Cardiac muscle cell (in vitro differentiated cells and primary cell): ENCODE data around the gene OAT. TPM values are rescaled to one million over a fixed set of nuclear protein-coding genes. Genes with fewer than 3 reads are reported as not detected.

Experiments used
- DNase-seq, 2 donors: peaks; one replicate each; pipeline versions ENCODE4 v3.0.0 to v3.0.0-alpha.2; 2010 to 2017; ENCODE audit warnings: low read depth in 1 of 2, low spot score in 1 of 2
- H3K27ac ChIP-seq: fragments of 200-600 bp; sonication (generic); 2 replicates; pipeline ENCODE4 v1.5.1; 2016
- H3K27me3 ChIP-seq: fragments of 200-600 bp; sonication (generic); 2 replicates; pipeline ENCODE4 v1.6.0; 2016; ENCODE audit warnings: control low read depth
- H3K36me3 ChIP-seq: fragments of 200-600 bp; sonication (generic); 2 replicates; pipeline ENCODE4 v1.5.1; 2016; ENCODE audit warnings: control low read depth
- H3K4me1 ChIP-seq: fragments of 200-600 bp; sonication (generic); 2 replicates; pipeline ENCODE4 v1.8.1; 2017; ENCODE audit warnings: low read depth, mild to moderate bottlenecking, mixed run types
- H3K4me3 ChIP-seq: fragments of 200-600 bp; sonication (generic); 2 replicates; pipeline ENCODE4 v1.5.1; 2016; ENCODE audit warnings: mild to moderate bottlenecking
- H3K9me3 ChIP-seq: fragments of 200-600 bp; sonication (generic); 2 replicates; pipeline ENCODE4 v1.5.1; 2017; ENCODE audit warnings: low read depth, mild to moderate bottlenecking, control low read depth
- polyA plus RNA-seq: library from polyadenylated mRNA; unstranded; fragments of >200 nt; fragmentation: Nextera tagmentation; extraction: Ambion mirVana; gene quantifications from 2 replicates; pipeline ENCODE4 v1.2.1, GENCODE V29; 2016
- total RNA-seq: library from RNA; depleted of rRNA; stranded (reverse); fragments of >200 nt; gene quantifications from 2 replicates; pipeline ENCODE4 v1.2.3, GENCODE V29; 2016
- TF ChIP-seq, protein P1 (sequence below): IDR thresholded peaks from 2 replicates; pipeline ENCODE4 v1.5.1; 2012; ENCODE audit warnings: low read depth, mild to moderate bottlenecking, low read length

The OAT gene
- total RNA-seq (22.2 and 30.8 TPM in 2 replicates), polyA plus RNA-seq (46.7 and 80.4 TPM in 2 replicates)

DNA sequence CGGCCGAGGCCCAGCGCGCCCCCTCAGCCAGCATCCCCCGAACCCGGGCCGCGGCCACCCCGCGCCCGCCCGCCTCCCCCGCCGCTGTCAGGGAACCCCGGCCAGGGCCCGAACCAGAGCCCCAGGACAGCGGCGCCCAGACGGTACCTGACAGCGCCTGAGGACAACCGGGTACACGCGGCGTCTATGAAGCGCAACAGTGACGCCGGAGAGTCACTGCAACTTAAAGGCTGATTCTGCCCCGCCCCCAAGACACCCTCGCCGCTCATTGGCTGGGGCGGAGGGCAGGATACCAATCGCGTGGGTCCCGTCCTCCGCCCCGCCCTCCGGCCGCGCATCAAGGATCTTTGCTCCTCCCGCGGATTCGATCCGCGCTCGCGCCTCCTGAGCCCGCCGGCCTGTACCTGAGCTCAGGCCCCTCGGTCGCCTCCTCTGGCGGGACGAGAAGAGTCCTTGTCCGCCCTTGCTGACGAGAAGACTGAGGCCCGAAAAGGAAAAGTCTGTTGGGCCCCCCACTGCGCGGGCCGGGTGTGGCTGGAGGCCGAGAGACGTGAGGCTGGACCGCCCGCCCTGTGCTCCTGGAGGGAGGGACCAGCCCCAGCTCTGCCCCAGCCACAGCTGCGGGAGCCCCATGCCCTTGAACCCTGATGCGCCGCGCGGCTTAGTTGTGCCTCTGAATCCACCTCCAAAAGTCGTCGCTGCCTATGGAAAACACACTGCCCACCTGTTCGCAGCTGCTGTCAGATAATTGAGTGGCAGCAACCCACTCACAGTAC lies at the start of gene OAT:
Gene OAT (minus strand): TSS at position 198 of the 776 bp plus-strand sequence. CDS start 6,752 bp downstream, outside the sequence.
- Histone ChIP-seq H3K27me3 (peaks cover 20% of the 10 kb centered on the region), H3K36me3 (no peaks in the 10 kb centered on the region), H3K9me3 (no peaks in the 10 kb centered on the region), H3K4me3 (peak within 1 kb of the TSS; percentile 78), H3K27ac (peak within 1 kb of the TSS; percentile 61), H3K4me1 (peaks cover 3% of the 10 kb centered on the region)
- DNase-seq = peak; percentile 96 to 99
- TF ChIP-seq, protein P1, sequence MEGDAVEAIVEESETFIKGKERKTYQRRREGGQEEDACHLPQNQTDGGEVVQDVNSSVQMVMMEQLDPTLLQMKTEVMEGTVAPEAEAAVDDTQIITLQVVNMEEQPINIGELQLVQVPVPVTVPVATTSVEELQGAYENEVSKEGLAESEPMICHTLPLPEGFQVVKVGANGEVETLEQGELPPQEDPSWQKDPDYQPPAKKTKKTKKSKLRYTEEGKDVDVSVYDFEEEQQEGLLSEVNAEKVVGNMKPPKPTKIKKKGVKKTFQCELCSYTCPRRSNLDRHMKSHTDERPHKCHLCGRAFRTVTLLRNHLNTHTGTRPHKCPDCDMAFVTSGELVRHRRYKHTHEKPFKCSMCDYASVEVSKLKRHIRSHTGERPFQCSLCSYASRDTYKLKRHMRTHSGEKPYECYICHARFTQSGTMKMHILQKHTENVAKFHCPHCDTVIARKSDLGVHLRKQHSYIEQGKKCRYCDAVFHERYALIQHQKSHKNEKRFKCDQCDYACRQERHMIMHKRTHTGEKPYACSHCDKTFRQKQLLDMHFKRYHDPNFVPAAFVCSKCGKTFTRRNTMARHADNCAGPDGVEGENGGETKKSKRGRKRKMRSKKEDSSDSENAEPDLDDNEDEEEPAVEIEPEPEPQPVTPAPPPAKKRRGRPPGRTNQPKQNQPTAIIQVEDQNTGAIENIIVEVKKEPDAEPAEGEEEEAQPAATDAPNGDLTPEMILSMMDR = no peak

DNA sequence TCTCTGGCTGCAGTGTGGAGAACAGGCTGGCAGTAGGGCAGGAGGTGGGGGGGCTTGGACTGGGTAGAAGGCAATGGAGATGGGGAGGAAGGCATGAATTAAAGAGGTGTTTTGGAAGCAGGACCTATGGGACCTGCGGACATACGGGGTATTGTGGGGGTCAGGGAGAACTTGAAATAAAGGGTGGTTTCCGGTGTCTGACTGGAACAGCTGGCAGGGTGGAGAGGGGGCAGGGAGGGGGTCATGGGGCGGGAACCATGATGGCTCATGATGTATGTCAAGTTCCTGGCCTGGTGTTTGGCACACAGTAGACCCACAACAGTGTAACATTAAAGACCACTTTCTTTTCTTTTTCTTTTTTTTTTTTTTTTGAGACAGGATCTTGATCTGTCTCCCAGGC lies 48.4 kb upstream of the OAT start:
- TF ChIP-seq, protein P1 = no peak
- peaks cover 25% of the 10 kb centered on the region for H3K4me1 ChIP-seq

DNA sequence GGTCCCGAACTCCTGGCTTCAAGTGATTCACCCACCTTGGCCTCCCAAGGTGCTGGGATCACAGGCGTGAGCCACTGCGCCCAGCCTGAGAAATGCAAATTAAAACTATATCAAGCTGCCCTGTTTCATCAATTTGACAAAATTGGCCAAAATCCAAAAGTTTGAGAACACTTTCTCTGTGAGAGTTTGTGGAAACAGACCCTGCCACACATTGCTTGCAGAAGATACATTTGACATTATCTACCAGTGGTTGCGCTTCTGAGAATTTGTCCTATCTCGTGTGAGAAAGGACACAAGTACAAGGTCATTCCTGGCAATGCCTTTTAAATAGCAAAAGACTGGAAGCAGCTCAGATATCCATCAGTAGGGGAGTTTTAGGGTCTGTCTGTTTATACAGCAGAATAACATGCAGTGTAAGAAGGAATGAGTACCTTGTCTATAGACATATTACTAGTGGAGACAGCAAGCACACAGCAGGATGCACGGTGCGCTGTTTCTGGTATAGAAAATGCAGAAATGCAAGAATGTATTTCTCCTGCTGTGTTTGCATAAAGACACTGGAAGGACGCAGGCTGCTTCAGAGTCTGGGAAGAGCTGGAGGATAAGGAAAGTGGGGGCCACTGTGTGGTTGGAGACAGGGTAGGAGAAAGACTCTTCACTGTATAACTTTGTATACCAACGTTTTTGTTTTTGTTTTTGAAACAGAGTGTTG lies 47.2 kb upstream of the OAT start:
- TF ChIP-seq, protein P1 = no peak
- Histone ChIP-seq H3K4me3 (no peak overlapping the region), H3K27ac (peak overlapping the region; percentile 0), H3K27me3 (no peaks in the 10 kb centered on the region), H3K9me3 (no peaks in the 10 kb centered on the region), H3K4me1 (peaks cover 25% of the 10 kb centered on the region), H3K36me3 (no peaks in the 10 kb centered on the region)
- DNase-seq = no peak

More for the DNA sequence above, 48.4 kb upstream of the OAT start:
- no peaks in the 10 kb centered on the region for H3K9me3 ChIP-seq
- no peaks in the 10 kb centered on the region for H3K36me3 ChIP-seq
- H3K27me3 ChIP-seq = no peaks in the 10 kb centered on the region
- H3K27ac ChIP-seq = no peak overlapping the region
- DNase-seq = no peak
- no peak overlapping the region for H3K4me3 ChIP-seq

GRCh38 chr10:124465003-124465776 lies 46.5 kb upstream of the OAT start:
- no peaks in the 10 kb centered on the region for H3K9me3 ChIP-seq
- TF ChIP-seq, protein P1 = no peak
- peaks cover 25% of the 10 kb centered on the region for H3K4me1 ChIP-seq
- H3K36me3 ChIP-seq = no peaks in the 10 kb centered on the region
- H3K27ac ChIP-seq = peak overlapping the region; percentile 77
- H3K27me3 ChIP-seq = no peaks in the 10 kb centered on the region
- no peak overlapping the region for H3K4me3 ChIP-seq
- DNase-seq = no peak
